ENCODE measurements around the gene PSMC6.
"Not testable (repeated sequence)": the region's sequence is repeated elsewhere in the genome, so short reads cannot be mapped to it uniquely, and the experiment has no call there.

DNA sequence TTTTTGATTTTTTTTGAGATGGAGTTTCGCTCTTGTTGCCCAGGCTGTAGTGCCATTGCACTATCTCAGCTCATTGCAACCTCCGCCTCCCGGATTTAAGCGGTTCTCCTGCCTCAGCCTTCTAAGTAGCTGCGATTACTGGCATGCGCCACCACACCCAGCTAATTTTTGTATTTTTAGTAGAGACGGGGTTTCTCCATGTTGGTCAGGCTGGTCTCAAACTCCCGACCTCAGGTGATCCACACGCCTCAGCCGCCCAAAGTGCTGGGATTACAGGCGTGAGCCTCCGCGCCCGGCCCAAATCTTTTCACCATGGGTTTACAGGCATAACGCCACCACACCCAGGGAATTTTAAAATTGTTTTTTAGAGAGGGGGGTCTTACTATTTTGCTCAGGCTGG, 22.0 kb downstream of the PSMC6 start:
- TF ChIP-seq, protein P1, sequence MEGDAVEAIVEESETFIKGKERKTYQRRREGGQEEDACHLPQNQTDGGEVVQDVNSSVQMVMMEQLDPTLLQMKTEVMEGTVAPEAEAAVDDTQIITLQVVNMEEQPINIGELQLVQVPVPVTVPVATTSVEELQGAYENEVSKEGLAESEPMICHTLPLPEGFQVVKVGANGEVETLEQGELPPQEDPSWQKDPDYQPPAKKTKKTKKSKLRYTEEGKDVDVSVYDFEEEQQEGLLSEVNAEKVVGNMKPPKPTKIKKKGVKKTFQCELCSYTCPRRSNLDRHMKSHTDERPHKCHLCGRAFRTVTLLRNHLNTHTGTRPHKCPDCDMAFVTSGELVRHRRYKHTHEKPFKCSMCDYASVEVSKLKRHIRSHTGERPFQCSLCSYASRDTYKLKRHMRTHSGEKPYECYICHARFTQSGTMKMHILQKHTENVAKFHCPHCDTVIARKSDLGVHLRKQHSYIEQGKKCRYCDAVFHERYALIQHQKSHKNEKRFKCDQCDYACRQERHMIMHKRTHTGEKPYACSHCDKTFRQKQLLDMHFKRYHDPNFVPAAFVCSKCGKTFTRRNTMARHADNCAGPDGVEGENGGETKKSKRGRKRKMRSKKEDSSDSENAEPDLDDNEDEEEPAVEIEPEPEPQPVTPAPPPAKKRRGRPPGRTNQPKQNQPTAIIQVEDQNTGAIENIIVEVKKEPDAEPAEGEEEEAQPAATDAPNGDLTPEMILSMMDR (IDR thresholded peaks at IDR 0.05; ENCODE audit: low read depth, low read length, poor library complexity, severe bottlenecking), result not testable (repeated sequence)
- TF ChIP-seq EZH2phosphoT487 (IDR thresholded peaks at IDR 0.05; ENCODE audit: borderline replicate concordance, low read length), result not testable (repeated sequence)
